ENCODE measurements around the gene SNX8. TPM values are rescaled to one million over a fixed set of nuclear protein-coding genes. Genes with fewer than 3 reads are reported as not detected.

The SNX8 gene
- total and polyA plus RNA-seq, 4 donors = 8.7 to 20.8 (median 14.8) TPM

DNA sequence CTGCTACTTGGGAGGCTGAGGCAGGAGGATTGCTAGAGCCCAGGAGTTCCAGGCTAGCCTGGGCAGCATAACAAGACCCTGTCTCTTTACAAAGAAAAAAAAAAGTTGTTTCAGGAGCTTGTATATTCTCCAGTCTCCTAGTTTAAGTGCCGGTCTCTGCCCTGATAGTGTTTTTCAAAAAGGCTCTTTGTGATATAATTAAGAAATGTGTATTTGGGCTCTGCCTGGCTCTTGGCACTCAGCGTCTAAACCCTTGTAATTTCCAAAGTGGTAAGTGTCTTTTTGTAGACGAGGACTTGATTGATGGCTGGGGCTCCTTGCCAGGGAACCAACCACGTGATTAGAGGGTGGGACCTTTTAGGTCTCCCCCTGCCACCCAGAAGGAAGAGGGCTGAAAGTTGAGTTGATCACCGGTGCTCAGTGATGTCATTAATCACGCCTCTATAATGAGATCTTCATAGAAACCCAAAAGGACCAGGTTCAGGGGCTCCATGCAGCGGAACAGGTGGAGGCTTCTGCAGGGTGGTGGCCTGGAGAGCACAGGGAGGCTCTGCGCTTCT lies 44.8 kb upstream of the SNX8 start:
- H3K27ac ChIP-seq (ENCODE audit: low read depth in 1 of 2, low read length in 2 of 2) = no peak overlapping the region
- H3K9ac ChIP-seq (ENCODE audit: low read depth in 1 of 2, low read length in 2 of 2) = no peak overlapping the region
- H3K4me3 ChIP-seq (ENCODE audit: low read depth in 1 of 3, low read length in 3 of 3) = no peak overlapping the region
- peaks cover 6 to 21% (median 17%) of the 10 kb centered on the region in 4 donors for H3K4me1 ChIP-seq (ENCODE audit: control insufficient read depth in 4 of 4, insufficient read depth in 4 of 4, low read length in 3 of 4)
- TF ChIP-seq RXRA (IDR thresholded peaks at IDR 0.05) (no peak), GABPA (IDR thresholded peaks at IDR 0.05 in 1 of 2, conservative IDR thresholded peaks at IDR 0.05 in 1 of 2) (no peak)
- TF ChIP-seq, protein P1, sequence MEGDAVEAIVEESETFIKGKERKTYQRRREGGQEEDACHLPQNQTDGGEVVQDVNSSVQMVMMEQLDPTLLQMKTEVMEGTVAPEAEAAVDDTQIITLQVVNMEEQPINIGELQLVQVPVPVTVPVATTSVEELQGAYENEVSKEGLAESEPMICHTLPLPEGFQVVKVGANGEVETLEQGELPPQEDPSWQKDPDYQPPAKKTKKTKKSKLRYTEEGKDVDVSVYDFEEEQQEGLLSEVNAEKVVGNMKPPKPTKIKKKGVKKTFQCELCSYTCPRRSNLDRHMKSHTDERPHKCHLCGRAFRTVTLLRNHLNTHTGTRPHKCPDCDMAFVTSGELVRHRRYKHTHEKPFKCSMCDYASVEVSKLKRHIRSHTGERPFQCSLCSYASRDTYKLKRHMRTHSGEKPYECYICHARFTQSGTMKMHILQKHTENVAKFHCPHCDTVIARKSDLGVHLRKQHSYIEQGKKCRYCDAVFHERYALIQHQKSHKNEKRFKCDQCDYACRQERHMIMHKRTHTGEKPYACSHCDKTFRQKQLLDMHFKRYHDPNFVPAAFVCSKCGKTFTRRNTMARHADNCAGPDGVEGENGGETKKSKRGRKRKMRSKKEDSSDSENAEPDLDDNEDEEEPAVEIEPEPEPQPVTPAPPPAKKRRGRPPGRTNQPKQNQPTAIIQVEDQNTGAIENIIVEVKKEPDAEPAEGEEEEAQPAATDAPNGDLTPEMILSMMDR (IDR thresholded peaks at IDR 0.05; ENCODE audit: low read depth, low read length, missing input control) = no peak
- H3K36me3 ChIP-seq (ENCODE audit: control insufficient read depth in 4 of 4, insufficient read depth in 3 of 4, low read depth in 1 of 4, low read length in 3 of 4) = peaks cover 14 to 32% (median 20%) of the 10 kb centered on the region in 4 donors
- H3K9me3 ChIP-seq (ENCODE audit: control insufficient read depth in 4 of 4, low read length in 3 of 4) = no peaks in the 10 kb centered on the region
- no peaks in the 10 kb centered on the region for H3K27me3 ChIP-seq (ENCODE audit: control insufficient read depth in 4 of 4, insufficient read depth in 4 of 4, low read length in 3 of 4)
- WGBS = 84% methylated on average over 8 of the region's 8 CpGs
- DNase-seq (ENCODE audit: low spot score) = no peak

DNA sequence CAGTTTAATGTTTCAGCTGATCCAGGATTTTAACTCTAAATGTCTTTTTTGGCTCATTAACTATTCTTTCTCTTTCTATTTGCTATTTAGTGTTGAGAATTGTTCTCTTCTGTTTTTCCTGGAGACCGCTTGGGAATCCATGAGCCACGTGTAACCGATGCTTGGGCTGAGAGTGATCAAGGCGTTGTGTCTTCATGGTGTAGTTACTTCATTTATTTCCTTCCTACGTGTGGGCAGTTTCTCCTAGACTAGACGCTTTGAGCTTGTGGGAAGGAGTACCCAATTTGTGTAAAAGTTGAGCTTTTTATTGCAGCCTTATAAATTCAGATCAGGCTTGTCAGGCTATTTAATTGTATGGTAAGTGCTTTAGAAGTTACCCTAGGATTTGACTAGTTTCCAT lies 43.3 kb upstream of the SNX8 start:
- TF ChIP-seq NR2F2 (IDR thresholded peaks at IDR 0.05) (no peak), HNF4A (conservative IDR thresholded peaks at IDR 0.05) (no peak), YY1 (IDR thresholded peaks at IDR 0.05) (no peak), FOXA1 (IDR thresholded peaks at IDR 0.05) (no peak), RAD21 (IDR thresholded peaks at IDR 0.05) (no peak)
- TF ChIP-seq, protein P2, sequence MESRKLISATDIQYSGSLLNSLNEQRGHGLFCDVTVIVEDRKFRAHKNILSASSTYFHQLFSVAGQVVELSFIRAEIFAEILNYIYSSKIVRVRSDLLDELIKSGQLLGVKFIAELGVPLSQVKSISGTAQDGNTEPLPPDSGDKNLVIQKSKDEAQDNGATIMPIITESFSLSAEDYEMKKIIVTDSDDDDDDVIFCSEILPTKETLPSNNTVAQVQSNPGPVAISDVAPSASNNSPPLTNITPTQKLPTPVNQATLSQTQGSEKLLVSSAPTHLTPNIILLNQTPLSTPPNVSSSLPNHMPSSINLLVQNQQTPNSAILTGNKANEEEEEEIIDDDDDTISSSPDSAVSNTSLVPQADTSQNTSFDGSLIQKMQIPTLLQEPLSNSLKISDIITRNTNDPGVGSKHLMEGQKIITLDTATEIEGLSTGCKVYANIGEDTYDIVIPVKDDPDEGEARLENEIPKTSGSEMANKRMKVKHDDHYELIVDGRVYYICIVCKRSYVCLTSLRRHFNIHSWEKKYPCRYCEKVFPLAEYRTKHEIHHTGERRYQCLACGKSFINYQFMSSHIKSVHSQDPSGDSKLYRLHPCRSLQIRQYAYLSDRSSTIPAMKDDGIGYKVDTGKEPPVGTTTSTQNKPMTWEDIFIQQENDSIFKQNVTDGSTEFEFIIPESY (IDR thresholded peaks at IDR 0.05) = no peak
- no peak overlapping the region for H3K4me3 ChIP-seq (ENCODE audit: low read depth in 1 of 3, low read length in 3 of 3)
- H3K36me3 ChIP-seq (ENCODE audit: control insufficient read depth in 4 of 4, insufficient read depth in 3 of 4, low read depth in 1 of 4, low read length in 3 of 4) = peaks cover 2 to 19% (median 11%) of the 10 kb centered on the region in 4 donors
- peaks cover 11 to 30% (median 21%) of the 10 kb centered on the region in 4 donors for H3K4me1 ChIP-seq (ENCODE audit: control insufficient read depth in 4 of 4, insufficient read depth in 4 of 4, low read length in 3 of 4)
- no peak overlapping the region for H3K27ac ChIP-seq (ENCODE audit: low read depth in 1 of 2, low read length in 2 of 2)
- DNase-seq (ENCODE audit: low spot score) = no peak
- H3K27me3 ChIP-seq (ENCODE audit: control insufficient read depth in 4 of 4, insufficient read depth in 4 of 4, low read length in 3 of 4) = no peaks in the 10 kb centered on the region
- 83% methylated on average over 6 of the region's 6 CpGs for WGBS
- H3K9ac ChIP-seq (ENCODE audit: low read depth in 1 of 2, low read length in 2 of 2) = no peak overlapping the region
- H3K9me3 ChIP-seq (ENCODE audit: control insufficient read depth in 4 of 4, low read length in 3 of 4) = no peaks in the 10 kb centered on the region

DNA sequence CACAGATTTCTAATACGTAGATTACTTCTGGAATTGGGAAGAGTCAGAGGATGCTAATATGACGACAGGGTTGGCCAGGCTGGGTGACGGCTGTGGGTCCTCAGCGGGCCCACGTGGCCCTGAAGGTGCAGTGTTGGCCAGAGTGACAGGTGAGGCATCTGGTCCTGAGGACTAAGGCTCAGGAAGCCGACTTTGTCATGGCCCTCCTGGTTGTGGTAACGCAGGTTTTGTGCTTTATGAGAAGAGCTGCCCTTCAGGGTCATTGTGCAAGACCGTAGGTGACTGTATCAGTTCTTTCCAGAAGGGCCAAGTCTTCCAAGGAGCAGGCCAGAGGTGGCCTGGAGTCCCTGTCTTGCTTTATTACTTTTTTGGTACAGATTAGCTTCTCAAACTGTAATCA lies 42.9 kb upstream of the SNX8 start:
- H3K27me3 ChIP-seq (ENCODE audit: control insufficient read depth in 4 of 4, insufficient read depth in 4 of 4, low read length in 3 of 4) = no peaks in the 10 kb centered on the region
- peaks cover 11 to 30% (median 21%) of the 10 kb centered on the region in 4 donors for H3K4me1 ChIP-seq (ENCODE audit: control insufficient read depth in 4 of 4, insufficient read depth in 4 of 4, low read length in 3 of 4)
- no peaks in the 10 kb centered on the region for H3K9me3 ChIP-seq (ENCODE audit: control insufficient read depth in 4 of 4, low read length in 3 of 4)
- H3K4me3 ChIP-seq (ENCODE audit: low read depth in 1 of 3, low read length in 3 of 3) = no peak overlapping the region
- DNase-seq (ENCODE audit: low spot score) = no peak
- H3K36me3 ChIP-seq (ENCODE audit: control insufficient read depth in 4 of 4, insufficient read depth in 3 of 4, low read depth in 1 of 4, low read length in 3 of 4) = peaks cover 0 to 14% (median 8%) of the 10 kb centered on the region in 4 donors
- H3K27ac ChIP-seq (ENCODE audit: low read depth in 1 of 2, low read length in 2 of 2) = no peak overlapping the region
- no peak overlapping the region for H3K9ac ChIP-seq (ENCODE audit: low read depth in 1 of 2, low read length in 2 of 2)
- WGBS = 81% methylated on average over 8 of the region's 8 CpGs
- TF ChIP-seq, protein P2 (IDR thresholded peaks at IDR 0.05) = no peak
- TF ChIP-seq, protein P1 (IDR thresholded peaks at IDR 0.05; ENCODE audit: low read depth, low read length, missing input control) = no peak
- no peak for TF ChIP-seq FOXA2 (IDR thresholded peaks at IDR 0.05)
- TF ChIP-seq SP1 (IDR thresholded peaks at IDR 0.05) = no peak
- no peak for TF ChIP-seq HNF4G (IDR thresholded peaks at IDR 0.05)
- no peak for TF ChIP-seq GABPA (IDR thresholded peaks at IDR 0.05 in 1 of 2, conservative IDR thresholded peaks at IDR 0.05 in 1 of 2)
- TF ChIP-seq, protein P3, sequence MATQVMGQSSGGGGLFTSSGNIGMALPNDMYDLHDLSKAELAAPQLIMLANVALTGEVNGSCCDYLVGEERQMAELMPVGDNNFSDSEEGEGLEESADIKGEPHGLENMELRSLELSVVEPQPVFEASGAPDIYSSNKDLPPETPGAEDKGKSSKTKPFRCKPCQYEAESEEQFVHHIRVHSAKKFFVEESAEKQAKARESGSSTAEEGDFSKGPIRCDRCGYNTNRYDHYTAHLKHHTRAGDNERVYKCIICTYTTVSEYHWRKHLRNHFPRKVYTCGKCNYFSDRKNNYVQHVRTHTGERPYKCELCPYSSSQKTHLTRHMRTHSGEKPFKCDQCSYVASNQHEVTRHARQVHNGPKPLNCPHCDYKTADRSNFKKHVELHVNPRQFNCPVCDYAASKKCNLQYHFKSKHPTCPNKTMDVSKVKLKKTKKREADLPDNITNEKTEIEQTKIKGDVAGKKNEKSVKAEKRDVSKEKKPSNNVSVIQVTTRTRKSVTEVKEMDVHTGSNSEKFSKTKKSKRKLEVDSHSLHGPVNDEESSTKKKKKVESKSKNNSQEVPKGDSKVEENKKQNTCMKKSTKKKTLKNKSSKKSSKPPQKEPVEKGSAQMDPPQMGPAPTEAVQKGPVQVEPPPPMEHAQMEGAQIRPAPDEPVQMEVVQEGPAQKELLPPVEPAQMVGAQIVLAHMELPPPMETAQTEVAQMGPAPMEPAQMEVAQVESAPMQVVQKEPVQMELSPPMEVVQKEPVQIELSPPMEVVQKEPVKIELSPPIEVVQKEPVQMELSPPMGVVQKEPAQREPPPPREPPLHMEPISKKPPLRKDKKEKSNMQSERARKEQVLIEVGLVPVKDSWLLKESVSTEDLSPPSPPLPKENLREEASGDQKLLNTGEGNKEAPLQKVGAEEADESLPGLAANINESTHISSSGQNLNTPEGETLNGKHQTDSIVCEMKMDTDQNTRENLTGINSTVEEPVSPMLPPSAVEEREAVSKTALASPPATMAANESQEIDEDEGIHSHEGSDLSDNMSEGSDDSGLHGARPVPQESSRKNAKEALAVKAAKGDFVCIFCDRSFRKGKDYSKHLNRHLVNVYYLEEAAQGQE (IDR thresholded peaks at IDR 0.05) = no peak
- no peak for TF ChIP-seq YY1 (IDR thresholded peaks at IDR 0.05)
- TF ChIP-seq HNF4A (conservative IDR thresholded peaks at IDR 0.05) = no peak
- TF ChIP-seq EGR1 (IDR thresholded peaks at IDR 0.05; ENCODE audit: low read depth in 2 of 2) = no peak
- no peak for TF ChIP-seq FOXA1 (IDR thresholded peaks at IDR 0.05)

Data from liver (tissue), 9 donors.